T follicular helper cell (primary cell): ENCODE results near the gene AHRR.
"Not testable (repeated sequence)": the region's sequence is repeated elsewhere in the genome, so short reads cannot be mapped to it uniquely, and the experiment has no call there.

Experiments
- DNase-seq: peaks from one replicate; pipeline ENCODE4 v3.0.0-alpha.2; 2020; ENCODE audit warnings: low read depth

The AHRR gene

DNA sequence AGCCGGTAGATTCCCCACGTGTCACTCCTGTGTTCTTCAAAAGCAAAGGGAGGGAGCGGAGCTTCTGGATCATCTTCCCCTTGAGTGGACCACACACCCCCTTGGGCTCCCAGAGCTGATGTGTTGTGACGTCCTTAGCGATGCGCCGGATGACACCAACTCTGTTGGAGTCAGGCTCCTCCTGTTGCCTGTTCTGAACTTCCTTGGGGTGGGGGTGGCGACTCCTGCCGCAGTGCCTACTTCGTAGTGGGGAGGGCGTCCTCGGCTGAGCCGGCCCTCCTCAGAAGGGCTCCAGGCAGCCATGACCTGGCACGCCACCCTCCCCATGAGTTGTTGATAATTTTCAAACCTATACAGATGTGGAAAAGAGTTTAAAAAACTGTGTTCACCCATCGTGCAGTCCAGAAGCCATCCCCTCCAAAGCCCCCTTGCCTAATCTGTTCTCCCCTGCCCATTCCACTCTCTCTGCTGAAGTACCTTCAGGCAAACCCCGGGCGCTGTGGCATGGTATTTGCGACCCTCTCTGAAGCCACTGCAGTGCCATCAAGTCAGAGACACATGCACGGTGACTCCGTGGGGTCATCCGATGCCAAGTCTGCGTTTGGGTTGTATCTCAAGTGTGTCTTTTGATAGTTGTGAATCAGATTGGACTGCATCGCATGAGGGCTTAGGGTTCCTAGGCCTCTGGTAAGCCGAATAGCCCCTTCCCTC, 138.2 kb downstream of the AHRR start:
- DNase-seq: no peak

DNA sequence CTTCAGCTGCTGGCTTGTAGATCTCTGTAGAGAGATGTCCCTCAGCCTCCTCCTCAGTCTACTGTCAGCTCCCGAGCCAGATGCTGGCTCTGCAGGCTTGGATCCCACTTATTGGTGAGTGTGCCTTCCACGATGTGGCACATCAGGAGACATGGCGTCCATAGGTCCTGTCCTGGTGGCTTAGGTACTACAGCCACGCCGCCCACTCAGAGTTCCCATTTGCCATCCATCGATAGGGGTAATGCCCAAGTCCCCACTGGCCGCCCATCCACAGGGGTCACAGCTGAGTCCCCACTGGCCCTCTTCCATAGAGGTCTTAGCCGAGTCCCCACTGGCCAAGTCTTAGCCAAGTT, 138.7 kb downstream of the AHRR start:
- no peak for DNase-seq

DNA sequence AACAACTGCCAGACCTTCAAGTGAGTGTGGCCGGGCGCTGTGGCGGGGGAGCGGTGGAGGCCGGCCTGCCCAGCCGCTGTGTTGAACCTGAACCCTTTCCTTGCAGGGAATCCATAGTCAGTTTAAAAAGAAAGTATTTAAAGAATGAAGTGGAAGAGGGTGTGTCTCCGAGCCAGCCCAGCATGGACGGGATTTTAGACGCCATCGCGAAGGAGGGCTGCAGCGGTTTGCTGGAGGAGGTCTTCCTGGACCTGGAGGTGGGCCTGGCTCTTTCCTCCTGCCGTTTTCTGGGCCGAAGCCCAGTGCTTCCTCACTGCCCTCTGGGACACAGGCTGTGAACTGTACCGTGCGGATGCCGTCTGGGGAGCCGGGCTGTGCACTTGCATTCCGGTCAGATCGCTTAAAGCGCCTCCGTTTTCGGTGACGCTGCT, 140.6 kb downstream of the AHRR start:
- DNase-seq: no peak

DNA sequence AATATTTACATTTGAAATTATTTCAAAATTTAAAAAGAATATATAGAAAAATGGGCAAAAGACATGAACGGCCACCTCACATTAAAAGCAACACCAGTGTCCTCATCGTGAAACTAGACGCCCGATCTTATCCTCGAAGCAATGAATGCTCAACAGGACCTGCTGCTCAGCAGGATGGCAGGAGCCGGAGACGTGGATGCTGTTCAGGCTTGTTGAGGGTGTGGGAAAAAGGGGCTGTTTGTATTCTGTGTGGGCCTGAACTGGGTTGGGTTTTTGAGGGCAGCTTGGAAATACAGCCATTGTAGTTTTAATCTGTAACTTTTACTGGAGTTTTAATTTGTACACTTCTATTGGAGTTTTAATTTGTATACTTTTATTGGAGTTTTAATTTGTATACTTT, 141.8 kb downstream of the AHRR start:
- DNase-seq: no peak

DNA sequence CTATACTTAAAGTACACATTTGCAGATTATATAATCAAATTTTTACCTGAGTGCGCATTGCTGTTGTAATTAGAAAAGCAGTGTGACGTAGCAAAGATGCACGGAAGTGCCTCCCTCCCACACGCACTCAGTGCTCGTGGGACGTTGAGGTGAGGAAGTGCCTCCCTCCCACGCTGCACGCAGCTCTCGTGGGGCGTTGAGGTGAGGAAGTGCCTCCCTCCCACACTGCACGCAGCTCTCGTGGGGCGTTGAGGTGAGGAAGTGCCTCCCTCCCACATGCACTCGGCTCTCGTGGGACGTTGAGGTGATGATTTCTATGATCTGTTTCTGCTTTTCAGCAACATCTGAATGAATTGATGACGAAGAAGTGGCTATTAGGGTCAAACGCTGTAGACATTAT, 142.4 kb downstream of the AHRR start:
- peak; percentile 72 for DNase-seq

DNA sequence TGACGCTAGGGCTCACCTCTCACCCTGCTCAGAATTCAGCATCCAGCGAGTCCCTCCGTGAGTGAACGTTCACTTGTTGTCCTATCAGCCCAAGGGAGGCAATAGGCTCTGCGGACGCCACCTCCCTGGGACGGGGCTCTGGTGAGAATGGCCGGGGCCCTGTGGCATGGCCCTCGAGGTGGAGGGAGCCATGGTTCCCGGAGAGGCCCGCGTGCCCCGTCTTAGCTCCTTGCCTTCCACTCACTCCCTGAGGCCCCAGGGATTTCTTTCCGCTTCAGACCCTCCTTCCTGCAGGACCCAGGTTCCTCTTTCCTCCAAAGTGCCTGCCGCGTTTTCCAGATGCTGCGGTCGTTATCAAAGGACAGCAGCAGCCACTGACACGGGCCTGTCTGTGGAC, 142.9 kb downstream of the AHRR start:
- no peak for DNase-seq

DNA sequence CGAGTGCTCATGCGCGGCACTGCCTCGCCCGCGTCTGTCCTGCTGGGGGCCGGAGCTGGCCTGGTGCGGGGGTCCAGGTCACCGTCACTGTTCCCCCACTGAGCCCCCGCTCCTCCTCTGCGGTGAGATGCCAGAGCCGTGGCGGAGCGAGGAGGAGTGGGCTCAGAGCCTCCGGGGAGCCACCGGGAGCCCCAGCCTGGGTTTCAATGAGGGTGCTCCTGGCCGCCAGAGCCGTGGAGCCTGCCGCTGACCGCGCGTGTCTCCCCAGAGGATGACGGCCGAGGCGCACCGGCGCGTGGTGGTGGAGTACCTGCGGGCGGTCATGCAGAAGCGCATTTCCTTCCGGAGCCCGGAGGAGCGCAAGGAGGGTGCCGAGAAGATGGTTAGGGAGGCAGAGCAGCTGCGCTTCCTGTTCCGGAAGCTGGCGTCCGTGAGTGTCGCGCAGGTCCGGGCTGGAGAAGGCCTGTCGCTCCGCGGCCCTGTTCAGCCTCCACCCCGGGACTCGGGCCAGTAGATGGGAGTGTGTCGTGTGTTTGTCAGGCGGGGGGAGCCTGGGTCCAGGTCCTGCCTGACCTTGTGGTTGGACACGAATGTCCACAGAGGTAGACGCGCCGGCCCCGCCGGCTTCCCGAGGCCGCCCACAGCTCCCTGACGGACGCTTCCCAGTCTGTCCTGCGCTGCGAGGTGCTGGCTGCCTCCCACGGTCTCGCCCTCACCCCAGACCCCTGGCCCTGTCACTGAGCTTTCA, 143.5 kb downstream of the AHRR start:
- DNase-seq: no peak

DNA sequence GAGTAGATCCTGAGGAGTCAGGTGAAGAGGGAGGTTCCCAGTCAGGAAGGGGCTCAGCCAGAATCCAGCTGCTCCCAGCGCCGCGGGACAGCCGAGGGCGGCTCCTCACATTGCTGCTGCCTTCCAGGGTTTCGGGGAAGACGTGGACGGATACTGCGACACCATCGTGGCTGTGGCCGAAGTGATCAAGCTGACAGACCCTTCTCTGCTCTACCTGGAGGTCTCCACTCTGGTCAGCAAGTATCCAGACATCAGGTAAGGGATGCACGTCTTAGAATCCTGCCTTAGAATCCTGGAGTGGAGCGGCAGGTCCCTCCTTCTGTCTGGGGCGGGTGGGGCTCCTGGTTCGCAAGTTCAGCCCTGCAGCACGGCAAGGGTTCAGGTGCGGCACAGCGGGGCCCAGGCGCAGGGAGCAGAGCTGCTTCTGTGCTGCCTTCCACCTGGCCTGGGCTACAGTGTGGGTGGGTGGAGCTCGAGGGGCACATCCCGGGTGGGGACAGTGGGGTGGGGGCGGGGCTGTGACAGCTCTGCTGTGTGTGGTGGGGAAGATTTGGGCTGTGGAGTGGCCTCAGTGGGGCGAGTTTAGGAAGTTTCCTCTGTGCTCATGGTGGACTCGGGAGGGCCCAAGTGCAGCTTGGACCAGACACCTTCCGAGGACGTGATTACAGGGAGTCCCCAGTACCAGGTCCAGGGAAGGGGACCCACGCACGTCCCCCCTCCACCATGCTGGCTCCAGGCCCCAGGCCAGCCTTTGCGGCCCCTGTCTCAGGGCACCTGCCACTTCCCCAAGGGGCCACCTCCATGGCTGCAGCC, 144.3 kb downstream of the AHRR start:
- no peak for DNase-seq

DNA sequence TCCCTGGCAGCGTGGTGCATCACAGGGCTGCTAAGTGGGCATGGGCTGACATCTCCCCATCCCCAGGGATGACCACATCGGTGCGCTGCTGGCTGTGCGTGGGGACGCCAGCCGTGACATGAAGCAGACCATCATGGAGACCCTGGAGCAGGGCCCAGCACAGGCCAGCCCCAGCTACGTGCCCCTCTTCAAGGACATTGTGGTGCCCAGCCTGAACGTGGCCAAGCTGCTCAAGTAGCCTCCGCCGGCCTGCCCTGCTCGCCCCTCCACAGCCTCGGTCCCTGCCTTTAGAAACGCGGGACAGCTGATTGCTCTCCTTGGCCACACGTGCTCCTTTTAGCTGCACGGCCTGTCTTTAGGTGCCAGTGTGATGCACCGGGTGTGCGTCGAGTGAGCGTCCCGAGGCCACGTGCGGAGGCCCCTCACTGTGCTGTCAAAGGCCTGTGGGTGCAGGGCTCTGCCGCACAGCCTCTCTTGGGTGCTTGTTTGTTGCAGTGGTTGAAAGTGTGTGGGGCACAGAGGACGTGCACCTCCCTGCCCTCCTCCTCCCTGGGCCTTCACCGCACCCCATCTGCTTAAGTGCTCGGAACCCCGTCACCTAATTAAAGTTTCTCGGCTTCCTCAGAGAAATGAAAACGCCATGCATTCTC, 145.3 kb downstream of the AHRR start:
- no peak for DNase-seq

DNA sequence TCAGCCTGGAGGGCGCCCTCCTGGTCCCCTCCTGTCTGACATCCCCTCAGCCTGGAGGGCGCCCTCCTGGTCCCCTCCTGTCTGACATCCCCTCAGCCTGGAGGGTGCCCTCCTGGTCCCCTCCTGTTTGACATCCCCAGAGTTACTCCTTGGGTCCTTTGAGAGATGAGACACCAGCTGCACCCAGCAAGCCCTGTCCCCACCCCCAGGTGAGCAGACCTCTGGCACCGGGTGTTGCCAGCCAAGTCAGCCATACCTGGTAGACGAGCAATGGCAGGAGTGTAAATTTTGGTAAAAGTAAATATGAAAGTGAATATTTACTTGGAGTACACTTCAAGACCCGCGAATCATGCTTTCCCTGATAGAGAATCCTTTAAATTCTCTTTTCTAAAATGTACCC, 146.9 kb downstream of the AHRR start:
- no peak for DNase-seq

DNA sequence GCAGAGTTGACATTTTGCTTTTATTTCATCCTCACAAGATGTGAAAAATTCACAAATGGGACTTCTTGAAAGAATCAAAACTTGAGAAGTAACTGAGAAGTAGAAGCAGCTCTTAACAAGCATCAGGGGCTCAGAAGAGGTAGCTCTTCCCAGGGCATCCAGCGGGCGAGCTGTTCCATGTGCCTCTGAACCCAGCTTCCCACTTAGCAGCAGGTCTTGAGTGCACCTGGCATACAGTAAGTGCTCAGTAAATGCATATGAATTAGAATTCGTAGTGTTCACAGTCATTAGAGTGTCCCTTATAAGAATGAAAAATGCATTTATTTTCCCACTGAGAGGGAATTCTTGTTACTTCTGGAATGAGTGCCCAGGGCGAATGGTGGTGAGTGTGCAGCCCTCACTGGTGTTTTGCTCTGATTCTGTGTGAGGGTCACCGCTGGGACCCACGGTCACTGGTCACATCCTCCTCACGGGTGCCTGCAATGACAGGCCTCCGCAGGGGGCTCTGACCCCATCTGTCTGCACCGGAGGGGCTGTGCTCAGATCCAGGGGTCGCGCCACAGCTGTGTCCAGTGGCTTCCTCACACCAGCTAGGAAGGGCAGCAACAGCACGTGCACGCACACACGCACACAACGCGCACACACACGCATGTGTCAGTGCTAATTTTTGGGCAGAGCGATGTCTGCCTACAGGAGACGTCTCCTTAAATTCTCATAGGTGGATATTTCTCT, 148.4 kb downstream of the AHRR start:
- DNase-seq: no peak

DNA sequence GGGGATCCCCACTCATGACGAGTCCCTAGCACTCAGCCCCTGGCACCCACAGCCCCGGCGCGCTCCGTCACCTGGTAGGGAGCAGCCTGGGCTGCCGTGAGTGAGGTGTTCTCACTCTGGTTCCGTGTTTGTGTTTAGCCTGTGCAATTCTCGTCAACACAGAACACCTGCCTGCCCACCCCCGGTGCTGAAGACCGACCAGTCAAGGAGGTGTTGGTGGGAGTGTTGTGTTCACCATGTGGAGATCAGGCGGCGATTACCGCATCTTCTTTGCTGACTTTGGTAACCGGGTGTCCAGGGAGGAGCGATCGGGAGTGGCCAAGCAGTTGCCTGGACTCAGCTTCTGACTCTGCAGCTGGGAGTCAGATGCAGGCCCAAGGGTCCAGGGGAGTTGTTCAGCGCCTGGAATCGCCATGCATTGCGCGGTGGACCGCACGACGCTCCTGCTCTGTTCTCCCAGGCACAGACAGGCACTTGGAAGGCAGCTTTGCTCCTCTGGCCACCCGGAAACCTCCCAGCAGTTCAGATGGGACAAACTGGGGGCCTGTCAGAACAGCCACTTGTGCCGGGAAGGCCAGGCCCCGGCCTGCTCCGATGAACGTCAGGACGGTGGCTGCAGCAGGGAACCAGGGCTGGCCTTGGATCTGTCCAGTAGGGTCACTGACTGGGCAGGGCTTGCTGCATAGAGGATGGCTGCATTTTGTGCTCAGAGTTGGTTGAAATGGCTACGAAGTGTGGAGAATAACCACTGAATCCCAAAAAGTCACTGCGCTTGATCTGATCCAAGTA, 149.6 kb downstream of the AHRR start:
- no peak for DNase-seq

DNA sequence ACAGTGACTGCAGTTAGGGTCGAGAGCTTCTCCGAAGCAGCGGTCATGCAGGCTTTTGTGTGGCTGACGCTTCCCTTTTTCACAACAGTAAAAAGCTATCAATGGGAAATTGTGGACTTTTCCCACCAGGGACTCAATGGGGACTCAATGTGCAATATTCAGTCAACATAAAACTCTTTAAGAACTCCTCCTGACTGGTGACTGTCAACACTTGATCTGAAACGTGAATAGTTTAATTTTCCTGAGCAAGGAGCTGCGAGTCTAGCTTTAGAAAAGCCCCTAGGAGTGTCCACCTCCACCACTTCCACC, 150.2 kb downstream of the AHRR start:
- no peak for DNase-seq

DNA sequence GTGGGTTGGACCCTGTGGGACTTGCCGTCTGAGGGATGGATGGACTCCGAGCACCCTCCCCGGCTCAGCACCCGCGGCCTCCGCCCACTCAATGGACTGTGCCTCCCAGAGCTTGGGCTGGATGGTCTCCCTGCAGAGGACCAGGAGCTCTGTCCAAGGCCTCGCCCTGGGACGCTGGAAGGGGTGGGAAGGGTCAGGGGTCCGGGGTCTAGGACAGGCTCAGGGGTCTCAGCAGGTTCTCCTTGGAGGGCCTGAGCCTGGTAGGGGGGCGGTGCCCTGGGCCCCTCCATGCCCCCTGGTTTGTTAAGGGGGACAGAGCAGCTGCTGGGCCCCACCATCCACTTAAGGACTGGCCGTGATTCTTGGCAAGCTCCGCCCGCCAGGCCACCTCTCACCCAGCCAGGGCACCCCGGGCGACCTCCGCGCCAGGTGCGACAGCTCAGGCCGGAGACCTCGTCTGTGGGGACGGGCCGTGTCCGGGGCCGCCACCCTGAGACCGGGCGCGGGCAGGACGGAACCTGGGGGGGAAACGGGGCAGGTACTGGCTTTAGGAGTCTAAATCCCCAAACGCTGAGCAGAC, 150.7 kb downstream of the AHRR start:
- DNase-seq: no peak

DNA sequence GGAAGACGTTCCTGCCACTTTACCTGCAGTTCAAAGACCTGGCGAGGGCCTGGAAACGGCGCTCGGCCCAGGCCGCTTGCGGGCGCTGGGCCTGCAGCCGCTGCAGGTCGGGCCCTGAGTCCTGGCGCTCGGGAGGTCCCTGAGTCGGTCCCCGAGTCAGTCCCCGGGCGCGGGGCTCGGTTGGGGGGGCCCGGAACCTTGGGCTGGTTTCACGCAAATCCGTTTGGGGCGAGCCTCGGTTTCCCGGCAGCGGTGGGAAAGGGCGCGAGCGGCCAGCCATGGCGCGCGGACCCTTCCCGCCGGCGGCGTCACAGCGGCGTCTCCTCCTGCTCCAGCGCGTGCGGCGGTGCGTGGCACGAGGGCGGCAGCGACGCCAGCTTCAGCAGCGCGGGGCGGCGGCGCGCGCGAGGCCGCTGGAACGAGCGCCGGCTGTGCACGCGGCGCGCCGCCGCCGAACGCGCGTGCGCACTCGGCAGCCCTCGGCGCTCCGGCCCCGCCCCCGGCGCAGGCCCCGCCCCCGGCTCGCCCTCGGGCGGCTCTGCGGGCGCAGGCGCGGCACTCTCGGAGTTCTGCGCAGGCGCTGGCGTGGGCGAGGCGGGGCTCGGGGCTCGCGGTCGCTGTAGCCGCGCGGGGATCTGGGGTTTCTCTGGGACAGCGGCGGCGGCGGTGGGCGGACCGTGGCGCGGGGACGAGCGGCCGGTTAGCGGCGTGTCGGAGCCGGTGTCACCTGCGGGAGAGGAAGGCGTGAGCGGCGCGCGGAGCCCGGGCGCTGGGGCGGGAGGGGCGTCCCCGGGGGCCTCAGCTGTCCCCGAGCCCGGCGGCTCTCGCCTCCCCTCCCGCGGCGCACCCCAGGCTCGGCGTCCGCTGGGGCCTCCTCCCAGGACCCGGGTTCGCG, 151.4 kb downstream of the AHRR start:
- peak; percentile 85 for DNase-seq

DNA sequence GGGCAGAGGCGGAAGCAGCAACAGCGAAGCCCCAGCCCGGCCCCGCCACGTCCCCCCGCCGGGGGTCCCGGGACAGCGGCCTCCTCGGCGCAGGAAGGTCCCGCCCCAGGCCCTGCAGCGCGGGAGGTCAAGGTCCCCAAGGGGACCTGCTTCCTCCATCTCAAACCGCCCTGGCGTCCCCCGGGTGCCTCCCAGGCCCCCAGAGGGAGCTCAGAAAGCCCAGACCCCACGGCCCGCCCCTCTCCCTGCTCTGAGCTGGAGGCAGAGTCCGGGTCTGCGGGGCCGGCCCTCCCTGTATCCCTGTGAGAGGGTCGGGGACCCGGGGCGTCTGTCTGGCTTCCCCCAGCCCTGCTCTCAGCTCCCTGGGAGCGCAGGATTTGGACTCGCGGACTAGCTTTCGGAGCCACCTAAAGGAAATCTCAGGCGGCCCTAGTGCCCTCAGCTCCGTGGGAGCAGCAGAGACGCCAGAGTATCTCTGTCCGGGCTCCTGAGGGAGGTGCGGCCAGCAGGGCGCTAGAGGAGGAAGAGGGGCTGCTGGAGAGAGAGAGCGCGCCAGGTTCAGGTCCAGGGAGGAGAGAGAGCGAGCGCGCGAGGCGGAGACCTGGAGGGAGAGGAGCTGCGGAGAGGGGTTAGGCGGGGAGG, 152.2 kb downstream of the AHRR start:
- DNase-seq: no peak

DNA sequence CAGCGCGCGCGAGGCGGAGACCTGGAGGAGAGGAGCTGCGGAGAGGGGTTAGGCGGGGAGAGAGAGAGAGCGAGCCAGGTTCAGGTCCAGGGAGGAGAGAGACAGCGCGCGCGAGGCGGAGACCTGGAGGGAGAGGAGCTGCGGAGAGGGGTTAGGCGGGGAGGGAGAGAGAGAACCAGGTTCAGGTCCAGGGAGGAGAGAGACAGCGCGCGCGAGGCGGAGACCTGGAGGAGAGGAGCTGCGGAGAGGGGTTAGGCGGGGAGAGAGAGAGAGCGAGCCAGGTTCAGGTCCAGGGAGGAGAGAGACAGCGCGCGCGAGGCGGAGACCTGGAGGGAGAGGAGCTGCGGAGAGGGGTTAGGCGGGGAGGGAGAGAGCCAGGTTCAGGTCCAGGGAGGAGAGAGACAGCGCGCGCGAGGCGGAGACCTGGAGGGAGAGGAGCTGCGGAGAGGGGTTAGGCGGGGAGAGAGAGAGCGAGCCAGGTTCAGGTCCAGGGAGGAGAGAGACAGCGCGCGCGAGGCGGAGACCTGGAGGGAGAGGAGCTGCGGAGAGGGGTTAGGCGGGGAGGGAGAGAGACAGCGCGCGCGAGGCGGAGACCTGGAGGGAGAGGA, 152.8 kb downstream of the AHRR start:
- DNase-seq: not testable (repeated sequence)

DNA sequence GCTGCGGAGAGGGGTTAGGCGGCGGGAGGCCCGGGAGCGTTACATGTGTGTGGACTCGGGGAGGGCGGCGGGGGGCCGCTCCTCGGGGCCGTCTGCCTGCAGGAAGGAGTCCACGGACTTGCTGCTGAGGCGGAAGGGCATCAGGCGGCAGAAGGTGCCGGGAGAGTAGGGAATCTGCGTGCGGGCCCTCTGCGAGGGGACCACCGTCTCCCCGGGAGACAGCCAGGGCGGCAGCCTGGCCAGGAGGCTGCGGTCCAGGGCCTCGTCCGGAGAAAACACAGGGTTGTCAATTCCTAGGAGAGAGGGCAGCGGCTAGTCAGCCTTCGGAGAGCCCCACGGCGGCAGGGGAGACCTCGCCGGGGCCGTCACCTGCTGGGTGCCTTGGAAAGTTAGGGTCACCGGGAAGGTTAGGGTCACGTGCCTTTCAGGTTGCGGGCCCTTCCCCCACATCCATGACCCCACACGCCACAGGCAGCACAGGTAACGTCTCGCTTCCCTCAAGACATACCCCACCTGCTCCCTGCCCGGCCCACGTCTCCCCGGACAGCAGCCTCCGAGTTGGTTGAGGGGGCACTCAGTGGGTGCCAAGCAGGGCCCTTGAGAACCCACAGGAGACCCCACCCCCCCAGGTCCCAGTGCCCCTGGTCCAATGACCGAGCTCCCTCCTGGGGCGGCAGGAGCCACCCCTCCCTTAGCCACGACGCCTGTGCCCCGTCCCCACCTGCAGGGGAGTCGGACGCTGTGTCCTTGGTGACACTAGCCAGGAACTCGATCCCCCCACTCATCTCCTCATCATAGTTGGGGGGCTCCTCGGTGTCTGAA, 153.5 kb downstream of the AHRR start:
- no peak for DNase-seq
